Right lung (tissue), 5 donors: ENCODE data around the gene ABCC1. TPM values are rescaled to one million over a fixed set of nuclear protein-coding genes. Genes with fewer than 3 reads are reported as not detected.
A peak's percentile ranks its signal among the peaks of the same experiment; 100 is the strongest.
"Not testable (repeated sequence)": the region's sequence is repeated elsewhere in the genome, so short reads cannot be mapped to it uniquely, and the experiment has no call there.

Experiments used
- DNase-seq, 2 donors: peaks; one replicate each; pipeline ENCODE4 v3.0.0-alpha.2; 2013
- polyA plus RNA-seq, 5 donors: library from polyadenylated mRNA; unstranded; fragments of 120-200 nt; gene quantifications; one replicate each; pipeline versions ENCODE4 v1.2.1 to v1.2.3, GENCODE V29; 2013; ENCODE audit warnings: inconsistent platforms in 1 of 5, low replicate concordance in 1 of 5; ENCODE audit not compliant: insufficient read length in 5 of 5, insufficient read depth in 1 of 5

The ABCC1 gene
- polyA plus RNA-seq, 5 donors: 24.1 to 30.8 (median 26.9) TPM

DNA sequence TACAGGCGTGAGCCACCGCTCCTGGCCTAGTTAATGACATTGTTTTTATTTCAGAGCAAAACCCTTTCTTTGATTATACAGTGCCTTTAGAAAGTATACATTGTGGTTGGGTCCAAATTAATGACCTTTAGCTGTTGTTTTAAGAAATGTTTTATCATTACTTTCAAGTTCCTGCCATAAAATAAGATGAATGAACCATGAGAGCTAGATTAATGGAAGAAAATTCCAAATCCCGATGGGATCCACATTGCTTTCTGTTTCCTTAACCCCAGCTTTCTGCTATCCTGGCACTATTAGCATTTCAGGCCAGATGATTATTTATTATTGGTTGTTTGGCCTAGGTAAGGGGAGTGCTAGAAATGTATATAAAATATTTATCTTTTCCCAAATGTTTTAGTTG lies 131.7 kb downstream of the ABCC1 start:
- DNase-seq: no peak

DNA sequence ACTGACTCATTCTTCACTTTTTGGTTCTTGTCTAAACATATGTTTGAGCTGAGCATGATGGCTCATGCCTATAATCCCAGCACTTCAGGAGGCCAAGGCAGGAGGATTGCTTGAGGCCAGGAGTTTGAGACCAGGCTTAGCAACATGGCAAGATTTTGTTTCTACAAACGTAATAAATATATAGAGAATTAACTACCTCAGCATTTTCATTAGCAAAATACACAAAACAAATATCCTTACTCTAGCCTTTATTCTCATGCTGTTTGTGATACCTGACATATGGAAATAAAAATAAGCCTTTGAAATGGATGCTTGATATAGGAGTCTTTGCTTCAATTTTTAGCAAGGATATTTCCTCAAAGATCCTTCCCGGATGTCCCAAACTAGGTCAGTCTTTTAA lies 132.8 kb downstream of the ABCC1 start:
- DNase-seq: no peak

DNA sequence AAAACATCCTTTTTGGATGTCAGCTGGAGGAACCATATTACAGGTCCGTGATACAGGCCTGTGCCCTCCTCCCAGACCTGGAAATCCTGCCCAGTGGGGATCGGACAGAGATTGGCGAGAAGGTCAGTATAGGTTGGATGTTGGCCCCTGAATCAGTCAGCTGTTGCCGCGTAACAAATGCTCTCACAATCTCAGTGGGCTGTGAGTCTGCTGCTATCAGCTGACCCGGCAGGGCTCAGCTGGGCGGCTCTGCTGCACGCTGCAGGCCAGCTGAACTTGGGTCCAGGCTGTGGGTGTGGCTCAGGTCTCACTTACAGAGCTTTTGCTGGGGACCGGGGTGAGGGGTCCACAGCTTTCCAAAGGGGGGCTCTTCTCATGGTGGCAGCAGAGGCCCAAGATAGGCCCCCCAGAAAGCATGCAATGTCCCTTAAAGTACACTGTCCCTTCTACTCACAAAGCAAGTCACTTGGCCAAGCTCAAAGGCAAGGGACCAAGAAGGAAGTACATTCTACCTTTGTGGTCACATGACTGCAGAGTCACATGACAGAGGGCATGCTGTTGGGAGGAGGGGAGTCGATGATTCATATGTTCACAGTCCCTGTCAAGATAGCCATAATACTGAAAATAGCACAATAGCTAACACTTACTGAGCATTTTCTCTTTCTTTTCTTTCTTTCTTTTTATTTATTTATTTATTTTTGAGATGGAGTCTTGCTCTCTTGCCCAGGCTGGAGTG lies 134.2 kb downstream of the ABCC1 start:
- DNase-seq: no peak

DNA sequence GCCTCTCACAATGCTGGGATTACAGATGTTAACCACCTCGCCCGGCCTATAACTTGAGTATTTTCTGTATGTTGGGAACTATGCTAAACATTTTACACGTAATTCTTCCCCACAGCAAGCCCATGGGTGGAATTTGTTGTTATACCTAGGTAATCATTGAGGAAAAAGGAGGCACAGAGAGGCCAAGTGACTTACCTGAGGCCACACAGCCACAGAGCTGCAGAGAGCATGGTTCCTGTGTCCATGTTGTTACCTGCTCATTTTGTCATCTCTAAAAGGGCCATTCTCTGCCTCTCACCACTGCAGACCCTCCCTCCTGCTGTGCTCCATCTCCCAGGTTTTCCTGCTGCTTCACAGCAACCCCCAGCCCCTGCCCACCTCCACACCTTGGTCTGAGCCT lies 135.5 kb downstream of the ABCC1 start:
- no peak for DNase-seq

DNA sequence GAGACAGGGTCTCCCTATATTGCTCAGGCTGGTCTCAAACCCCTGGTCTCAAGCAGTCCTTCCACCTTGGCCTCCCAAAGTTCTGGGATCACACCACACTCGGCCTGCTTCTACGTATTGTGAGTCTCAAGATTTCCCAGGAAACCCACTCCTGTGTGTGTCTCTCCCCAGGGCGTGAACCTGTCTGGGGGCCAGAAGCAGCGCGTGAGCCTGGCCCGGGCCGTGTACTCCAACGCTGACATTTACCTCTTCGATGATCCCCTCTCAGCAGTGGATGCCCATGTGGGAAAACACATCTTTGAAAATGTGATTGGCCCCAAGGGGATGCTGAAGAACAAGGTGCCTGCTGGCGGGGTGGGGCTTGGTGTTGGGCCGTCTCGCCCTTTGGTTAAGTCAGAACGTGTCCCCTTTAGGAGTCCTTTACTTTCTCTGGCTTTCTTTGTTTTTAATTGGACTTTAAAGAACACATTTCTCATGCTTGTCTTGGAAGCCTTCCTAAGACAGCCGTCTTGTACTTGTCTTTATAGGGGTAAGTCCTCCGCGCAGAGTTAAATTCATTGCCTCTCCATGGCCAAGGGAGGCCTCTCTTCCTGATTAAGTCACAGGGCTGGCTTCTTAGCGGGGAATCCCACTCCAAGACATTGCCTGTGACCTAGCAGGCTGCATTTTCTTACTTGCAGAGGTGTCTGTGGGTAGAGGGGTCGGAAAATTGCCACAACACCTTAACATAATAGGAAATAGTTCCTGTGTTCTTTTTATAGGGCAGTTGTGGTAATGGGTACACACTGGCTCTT lies 137.4 kb downstream of the ABCC1 start:
- no peak for DNase-seq

DNA sequence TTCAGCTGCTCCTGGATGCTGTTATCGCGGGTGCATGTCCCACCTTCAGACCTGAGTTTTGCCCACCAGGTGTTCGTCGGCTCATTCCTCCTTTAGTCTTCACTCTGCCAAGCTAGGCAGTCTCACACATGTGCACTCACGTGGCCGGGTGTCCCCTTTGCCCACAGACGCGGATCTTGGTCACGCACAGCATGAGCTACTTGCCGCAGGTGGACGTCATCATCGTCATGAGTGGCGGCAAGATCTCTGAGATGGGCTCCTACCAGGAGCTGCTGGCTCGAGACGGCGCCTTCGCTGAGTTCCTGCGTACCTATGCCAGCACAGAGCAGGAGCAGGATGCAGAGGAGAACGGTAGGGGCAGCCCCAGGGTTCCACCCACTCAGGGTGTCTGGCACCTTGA lies 140.8 kb downstream of the ABCC1 start:
- DNase-seq: no peak

DNA sequence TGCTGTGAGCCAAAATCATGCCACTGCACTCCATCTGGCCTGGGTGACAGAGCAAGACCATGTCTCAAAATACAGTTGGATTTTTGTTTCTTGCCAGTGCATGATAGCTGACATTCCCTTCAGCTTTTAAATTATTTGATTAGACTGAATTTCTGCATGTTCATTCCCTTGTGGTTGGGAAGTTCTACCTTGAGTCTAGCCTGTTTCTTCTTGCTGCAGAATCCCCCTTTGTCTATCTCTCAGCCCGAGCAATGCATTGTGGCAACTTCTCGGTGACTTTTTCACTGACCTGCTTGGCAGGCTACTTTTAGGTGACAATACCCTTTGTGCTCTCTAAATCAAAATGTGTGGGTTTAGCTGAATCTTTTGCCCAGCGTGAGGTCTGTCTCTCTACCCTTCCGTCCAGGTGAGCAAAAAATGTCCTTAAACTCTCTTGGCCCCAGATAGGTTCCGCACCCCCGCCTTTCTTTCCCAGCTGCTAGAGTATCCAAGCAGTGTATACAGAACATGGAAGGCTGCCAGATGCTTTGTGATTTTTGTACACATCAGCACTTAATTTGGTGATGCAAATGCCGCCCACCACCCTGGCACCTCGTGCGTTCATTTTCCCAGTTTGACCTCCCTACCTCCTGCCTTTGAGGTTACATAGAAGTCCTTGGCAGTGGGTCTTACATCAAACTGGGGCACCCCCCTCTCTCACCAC lies 143.7 kb downstream of the ABCC1 start:
- DNase-seq: peak; percentile 78

DNA sequence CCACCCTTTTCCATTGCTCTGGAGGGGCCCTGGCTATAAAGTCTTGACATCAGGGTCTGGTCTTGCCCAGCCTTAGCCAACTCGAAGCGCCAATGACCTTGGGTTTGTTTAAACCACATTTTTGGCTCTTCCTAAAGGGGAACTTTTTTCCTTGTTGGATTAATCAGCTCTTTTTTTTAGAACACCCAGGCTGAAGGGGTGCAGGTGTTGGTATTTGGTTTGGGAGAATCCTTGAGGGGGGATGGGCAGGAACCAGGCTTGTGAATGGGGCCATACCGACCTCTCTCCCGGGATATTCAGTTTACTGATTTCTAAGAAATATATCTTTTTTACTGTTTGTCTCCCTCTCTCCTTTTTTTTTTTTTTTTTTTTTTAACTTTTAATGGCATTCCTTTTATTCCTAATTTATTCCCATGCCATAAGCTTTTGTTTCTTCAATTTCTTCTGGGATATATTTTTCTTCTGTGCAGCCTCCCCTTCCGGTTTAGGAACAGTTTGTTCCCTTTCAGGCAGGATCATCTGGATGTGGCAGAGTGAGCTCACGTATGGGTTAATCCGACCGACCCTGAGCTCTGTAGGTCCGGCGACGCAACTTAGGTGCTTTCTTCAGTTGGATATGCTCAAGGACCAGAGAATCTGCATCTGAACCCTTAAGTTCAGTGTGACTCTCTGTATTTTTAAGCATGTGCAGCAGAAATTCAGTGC lies 144.4 kb downstream of the ABCC1 start:
- DNase-seq: no peak

DNA sequence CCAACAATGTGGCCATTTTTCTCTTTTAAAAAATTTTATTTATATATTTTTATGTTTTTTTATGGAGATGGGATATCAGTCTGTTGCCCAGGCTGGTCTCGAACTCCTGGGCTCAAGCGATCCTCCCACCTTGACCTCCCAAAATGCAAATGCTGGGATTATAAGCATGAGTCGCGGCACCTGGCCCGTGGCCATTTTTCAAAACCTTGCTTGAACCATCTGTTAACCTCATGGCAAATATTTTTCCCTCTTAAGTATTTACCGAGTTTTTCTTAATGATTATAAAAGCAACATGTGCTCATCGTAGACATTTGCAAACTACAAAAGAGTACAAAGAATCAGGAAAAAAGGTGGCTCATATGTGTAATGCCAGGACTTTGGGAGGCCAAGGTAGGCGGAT lies 146.2 kb downstream of the ABCC1 start:
- DNase-seq: no peak

DNA sequence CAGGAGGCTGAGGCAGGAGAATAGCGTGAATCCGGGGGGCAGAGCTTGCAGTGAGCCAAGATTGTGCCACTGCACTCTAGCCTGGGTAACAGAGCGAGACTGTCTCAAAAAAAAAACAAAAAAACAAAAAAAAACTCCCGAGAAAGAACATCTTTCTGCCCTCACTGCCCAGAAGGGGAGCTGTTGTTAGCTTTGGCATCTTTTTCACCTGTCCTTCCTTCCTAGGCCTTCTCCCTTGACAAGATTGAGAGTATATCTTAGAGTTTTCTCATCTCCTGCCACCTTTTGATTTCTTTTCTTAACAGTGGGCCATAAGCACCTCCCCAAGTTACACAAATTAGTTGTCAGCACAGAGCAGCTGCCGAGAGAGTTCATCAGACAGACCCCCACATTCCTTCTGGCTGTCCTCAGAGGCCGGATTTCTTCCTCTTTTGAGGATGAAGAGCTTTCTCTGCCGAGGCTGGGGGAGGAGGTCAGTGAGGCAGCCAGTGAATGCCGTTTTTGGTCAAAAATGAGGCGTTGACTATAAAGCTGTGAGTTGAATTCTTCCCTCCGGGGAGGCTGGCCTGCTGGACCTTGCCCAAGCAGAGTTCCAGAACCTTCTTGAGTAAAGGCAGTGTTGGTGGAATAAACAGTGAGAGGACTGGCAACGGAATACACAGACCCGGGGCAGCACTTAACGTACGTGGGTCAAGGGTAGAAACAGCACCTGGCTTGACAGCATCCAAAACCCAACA lies 146.9 kb downstream of the ABCC1 start:
- DNase-seq: peak; percentile 50 to 55

DNA sequence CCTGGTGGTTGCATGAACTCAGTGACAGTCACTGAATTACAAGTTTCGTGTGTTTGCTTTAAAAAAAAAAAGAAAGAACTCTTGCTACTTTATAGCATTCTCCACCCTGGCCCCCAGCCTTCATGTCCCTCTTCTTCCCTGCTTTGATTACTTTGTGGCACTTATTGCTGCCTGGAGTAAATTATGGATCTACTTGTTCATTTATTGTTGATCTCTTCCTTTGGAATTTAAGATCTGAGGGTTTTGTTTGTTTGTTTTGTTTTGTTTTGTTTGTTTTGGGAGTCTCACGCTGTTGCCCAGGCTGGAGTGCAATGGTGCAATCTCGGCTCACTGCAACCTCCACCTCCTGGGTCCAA lies 147.4 kb downstream of the ABCC1 start:
- no peak for DNase-seq

DNA sequence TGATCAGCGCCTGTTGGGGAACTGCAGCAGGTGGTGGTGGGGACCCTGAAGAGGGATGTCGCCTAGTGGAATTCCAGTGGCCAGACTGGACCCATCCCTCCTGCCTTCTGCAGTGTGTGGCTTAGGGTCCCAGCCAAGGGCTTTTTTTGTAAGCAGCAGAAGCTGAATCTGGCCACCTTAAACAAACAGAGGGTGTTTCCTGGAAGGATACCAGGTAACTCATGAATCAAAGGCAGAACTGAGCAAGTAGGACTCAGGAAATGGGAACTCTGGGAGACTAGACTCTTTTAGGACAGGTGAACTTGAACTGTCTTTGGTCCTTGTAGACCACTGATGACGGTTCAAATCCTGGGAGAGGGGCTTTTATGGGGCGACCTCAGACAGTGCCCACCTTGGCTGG lies 149.9 kb downstream of the ABCC1 start:
- DNase-seq: no peak

DNA sequence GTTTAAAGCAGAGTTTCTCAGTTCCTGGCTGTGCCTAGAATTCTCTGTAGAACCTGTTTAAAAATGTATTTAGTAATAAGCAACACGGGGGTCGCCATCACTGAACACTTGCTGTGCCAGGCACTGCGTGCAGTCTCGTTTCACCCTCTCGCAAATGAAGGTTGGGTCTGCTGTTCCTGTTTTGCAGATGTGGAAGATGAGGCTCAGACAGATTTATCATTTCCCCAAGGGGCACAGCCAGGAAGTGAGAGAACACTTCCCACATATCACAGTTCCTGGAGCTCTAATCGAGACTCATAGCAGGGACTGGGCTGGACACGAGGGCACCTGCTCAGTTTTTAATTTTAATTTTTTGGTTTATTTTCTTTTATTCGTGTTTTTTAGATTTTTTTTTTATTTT lies 151.2 kb downstream of the ABCC1 start:
- no peak for DNase-seq

DNA sequence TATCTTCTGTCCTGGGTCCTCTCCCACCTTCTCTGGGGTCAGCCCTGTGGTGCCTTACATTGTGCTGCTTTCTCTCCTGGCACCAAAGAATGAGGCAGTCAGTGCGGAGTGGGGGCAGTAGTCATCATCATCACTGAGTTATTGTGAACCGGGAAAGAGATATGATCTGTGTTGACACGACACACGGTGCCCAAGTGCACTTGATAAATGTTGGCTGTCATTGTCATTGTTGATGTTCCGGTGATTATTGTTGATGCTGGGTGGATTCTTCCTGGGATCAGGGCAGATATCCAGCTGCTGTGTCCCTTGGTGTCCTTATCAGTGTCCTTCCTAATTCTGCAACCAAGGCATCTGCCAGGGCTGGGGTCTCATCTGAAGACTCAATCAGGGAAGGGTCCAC lies 152.2 kb downstream of the ABCC1 start:
- DNase-seq: no peak

DNA sequence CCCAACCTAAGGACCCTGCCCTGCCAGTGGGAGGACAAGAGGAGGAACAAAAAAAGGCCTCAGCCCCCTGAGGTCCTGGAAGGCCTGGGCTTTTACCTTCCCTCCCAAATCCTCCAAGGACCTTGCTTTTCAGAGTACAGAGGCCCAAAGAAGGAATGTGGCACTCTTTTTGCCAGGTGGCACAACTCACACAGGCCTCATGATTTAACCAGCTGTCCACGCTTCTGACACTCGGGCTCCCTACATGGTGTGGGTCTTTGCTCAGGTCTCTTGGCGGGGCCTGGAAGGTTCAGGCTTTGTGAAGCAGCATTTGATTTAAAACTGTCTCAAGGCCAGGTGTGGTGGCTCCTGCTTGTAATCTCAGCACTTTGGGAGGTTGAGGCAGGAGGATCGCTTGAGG lies 153.3 kb downstream of the ABCC1 start:
- DNase-seq: no peak

DNA sequence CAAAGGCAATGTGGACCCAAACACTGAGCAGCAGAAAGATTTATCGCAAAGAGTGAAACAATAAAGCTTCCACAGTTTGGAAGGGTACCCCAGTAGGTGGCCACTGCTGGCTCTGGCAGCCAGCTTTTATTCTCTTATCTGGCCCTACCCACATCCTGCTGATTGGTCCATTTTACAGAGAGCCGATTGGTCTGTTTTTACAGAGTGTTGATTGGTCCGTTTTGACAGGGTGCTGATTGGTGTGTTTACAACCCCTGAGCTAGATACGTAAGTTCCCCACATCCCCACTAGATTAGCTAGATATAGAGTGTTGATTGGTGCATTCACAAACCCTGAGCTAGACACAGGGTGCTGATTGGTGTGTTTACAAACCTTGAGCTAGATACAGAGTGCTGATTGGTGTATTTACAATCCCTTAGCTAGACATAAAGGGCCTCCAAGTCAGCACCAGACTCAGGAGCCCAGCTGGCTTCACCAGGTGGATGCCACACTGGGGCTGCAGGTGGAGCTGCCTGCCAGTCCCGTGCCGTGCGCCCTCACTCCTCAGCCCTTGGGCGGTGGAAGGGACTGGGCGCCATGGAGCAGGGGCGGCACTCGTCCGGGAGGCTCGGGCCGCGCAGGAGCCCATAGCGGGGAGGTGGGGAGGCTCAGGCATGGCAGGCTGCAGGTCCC lies 154.9 kb downstream of the ABCC1 start:
- DNase-seq: not testable (repeated sequence)

DNA sequence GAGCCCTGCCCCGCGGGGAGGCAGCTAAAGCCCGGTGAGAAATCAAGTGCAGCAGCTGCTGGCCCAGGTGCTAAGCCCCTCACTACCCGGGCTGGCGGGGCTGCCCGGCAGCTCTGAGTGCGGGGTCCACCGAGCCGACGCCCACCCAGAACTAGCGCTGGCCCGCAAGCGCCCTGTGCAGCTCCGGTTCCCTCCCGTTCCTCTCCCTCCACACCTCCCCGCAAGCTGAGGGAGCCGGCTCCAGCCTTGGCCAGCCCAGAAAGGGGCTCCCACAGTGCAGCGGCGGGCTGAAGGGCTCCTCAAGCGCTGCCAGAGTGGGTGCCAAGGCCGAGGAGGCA lies 155.4 kb downstream of the ABCC1 start:
- not testable (repeated sequence) for DNase-seq

DNA sequence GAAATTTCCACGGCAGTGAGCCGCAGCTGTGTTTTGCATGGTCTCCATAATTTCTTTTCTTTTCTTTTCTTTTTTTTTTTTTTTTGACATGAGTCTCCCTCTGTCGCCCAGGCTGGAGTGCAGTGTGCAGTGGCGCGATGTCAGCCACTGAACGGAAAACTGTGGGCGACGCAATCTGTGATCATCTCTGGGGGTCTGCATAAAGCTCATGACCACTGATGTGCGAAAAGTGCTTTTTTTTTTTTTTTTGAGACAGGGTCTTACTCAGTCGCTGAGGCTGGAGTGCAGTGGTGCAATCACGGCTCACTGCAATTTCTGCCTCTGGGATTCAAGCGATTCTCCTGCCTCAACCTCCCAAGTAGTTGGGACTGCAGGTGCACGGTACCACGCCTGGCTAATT lies 156.2 kb downstream of the ABCC1 start:
- DNase-seq: no peak

DNA sequence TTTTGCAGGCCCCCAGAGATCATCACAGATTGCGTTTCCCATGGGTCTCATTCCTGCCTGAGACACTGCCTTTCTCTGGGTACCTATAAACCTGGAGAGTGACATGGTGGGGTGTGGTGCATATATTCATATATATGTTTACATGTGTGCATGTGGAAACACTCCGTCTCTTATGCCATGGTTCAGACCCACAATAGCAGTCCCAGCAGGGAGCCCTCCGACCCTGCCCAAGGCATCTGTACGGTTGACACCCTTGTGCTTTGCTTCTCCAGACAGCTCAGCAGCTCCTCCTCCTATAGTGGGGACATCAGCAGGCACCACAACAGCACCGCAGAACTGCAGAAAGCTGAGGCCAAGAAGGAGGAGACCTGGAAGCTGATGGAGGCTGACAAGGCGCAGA lies 157.1 kb downstream of the ABCC1 start:
- no peak for DNase-seq

DNA sequence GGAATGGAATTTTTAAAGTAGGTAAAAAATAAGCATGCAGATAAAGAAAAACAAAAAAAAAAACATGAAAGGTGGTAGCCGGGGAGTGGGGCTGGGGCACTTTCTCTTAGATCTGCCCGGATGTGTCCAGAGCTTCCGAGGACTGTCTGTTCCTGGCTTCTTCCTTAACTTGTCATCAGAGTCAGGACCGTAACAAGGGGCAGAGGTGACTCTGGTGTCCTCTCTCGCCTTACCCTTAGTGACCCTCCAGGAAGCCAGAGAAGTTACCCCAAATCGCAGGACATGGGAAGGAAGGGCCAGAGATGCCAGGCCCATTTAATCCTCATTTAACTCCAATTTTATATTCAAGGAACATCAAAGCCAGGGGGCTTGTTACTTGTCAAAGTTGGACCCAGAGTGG lies 158.4 kb downstream of the ABCC1 start:
- DNase-seq: no peak

DNA sequence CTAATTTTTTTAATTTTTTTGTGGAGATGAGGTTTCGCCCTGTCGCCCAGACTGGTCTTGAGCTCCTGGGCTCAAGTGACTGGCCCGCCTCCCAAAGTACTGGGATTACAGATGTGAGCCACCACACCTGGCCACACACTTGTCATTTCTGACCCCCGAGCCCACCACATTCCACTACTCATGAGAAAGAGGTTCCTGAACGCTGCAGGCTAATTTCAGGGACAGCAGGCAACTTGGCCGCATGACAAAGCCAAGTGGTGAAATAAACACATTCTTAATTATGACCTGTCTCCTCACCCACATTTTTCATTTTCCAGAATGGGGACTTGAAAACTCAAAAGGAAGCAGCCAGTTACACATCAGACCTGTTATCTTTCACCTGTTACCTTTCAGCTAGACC lies 159.3 kb downstream of the ABCC1 start:
- DNase-seq: no peak
